ENCODE results near the gene NCAM2. TPM values are rescaled to one million over a fixed set of nuclear protein-coding genes. Genes with fewer than 3 reads are reported as not detected.

Gene NCAM2
- total RNA-seq, 4 donors from 2014 or later: 4.2 to 7.5 (median 4.9) TPM

- WGBS: 9% methylated on average over 2 of the region's 2 CpGs
- no peak for DNase-seq (ENCODE audit: extremely low spot score)
- Histone ChIP-seq H3K27ac (replicated peaks in 1 of 4) (no peak overlapping the region), H3K9me3 (no peaks in the 10 kb centered on the region), H3K4me3 (no peak overlapping the region), H3K27me3 (no peaks in the 10 kb centered on the region), H3K4me1 (no peaks in the 10 kb centered on the region), H3K36me3 (no peaks in the 10 kb centered on the region)
- peak in 1 of 3 experiments; percentile 41 for TF ChIP-seq CTCF (IDR thresholded peaks at IDR 0.05)
- no peak for TF ChIP-seq POLR2A (IDR thresholded peaks at IDR 0.05; ENCODE audit: low read depth)
- intact Hi-C loops (cut with DNase I): no loop called here
Measured at GRCh38 chr21:20971296-20971921, 26.8 kb upstream of the NCAM2 start.

- no peaks in the 10 kb centered on the region for H3K36me3 ChIP-seq
- no peak overlapping the region for H3K4me3 ChIP-seq
- no peaks in the 10 kb centered on the region for H3K9me3 ChIP-seq
- intact Hi-C loops (cut with DNase I): loop anchor here (5.0 kb wide), 1 partner anchor 1798 kb away; no protein-coding TSS in a partner anchor
- 87% methylated on average over 7 of the region's 7 CpGs for WGBS
- no peak overlapping the region for H3K27ac ChIP-seq (replicated peaks in 1 of 4)
- DNase-seq (ENCODE audit: extremely low spot score): no peak
- TF ChIP-seq CTCF (IDR thresholded peaks at IDR 0.05) (no peak), POLR2AphosphoS5 (IDR thresholded peaks at IDR 0.05) (no peak)
- peaks cover 12 to 28% (median 23%) of the 10 kb centered on the region in 4 donors for H3K4me1 ChIP-seq
- peaks cover 0 to 15% (median 3%) of the 10 kb centered on the region in 4 donors for H3K27me3 ChIP-seq
Measured at GRCh38 chr21:20994790-20995189, 3.4 kb upstream of the NCAM2 start.

GRCh38 chr21:20996421-20997310, 1.5 kb upstream of the NCAM2 start:
- H3K27me3 ChIP-seq: peaks cover 0 to 15% (median 3%) of the 10 kb centered on the region in 4 donors
- no peak for DNase-seq (ENCODE audit: extremely low spot score)
- H3K27ac ChIP-seq (replicated peaks in 1 of 4): no peak overlapping the region
- no peaks in the 10 kb centered on the region for H3K36me3 ChIP-seq
- TF ChIP-seq CTCF (IDR thresholded peaks at IDR 0.05) (no peak), EP300 (IDR thresholded peaks at IDR 0.05) (no peak), POLR2AphosphoS5 (IDR thresholded peaks at IDR 0.05) (no peak), POLR2A (IDR thresholded peaks at IDR 0.05; ENCODE audit: low read depth) (no peak)
- WGBS: 83% methylated on average over 12 of the region's 27 CpGs
- H3K9me3 ChIP-seq: no peaks in the 10 kb centered on the region
- H3K4me1 ChIP-seq: peaks cover 12 to 28% (median 23%) of the 10 kb centered on the region in 4 donors
- peak overlapping the region; percentile 56 to 75 (median 60) for H3K4me3 ChIP-seq
- intact Hi-C loops (cut with DNase I): loop anchor here (5.0 kb wide), 1 partner anchor 1796 kb away; no protein-coding TSS in a partner anchor

GRCh38 chr21:20997311-20997635, 936 bp upstream of the NCAM2 start:
- H3K27me3 ChIP-seq: peaks cover 0 to 15% (median 3%) of the 10 kb centered on the region in 4 donors
- WGBS: 3% methylated on average over 11 of the region's 20 CpGs
- no peak for DNase-seq (ENCODE audit: extremely low spot score)
- intact Hi-C loops (cut with DNase I): loop anchor here (5.0 kb wide), 1 partner anchor 1795 kb away; no protein-coding TSS in a partner anchor
- TF ChIP-seq CTCF (IDR thresholded peaks at IDR 0.05) (no peak), POLR2AphosphoS5 (IDR thresholded peaks at IDR 0.05) (no peak), POLR2A (IDR thresholded peaks at IDR 0.05; ENCODE audit: low read depth) (no peak), EP300 (IDR thresholded peaks at IDR 0.05) (no peak)
- peaks cover 12 to 28% (median 23%) of the 10 kb centered on the region in 4 donors for H3K4me1 ChIP-seq
- H3K4me3 ChIP-seq: peak overlapping the region; percentile 56 to 75 (median 60)
- H3K9me3 ChIP-seq: no peaks in the 10 kb centered on the region
- no peaks in the 10 kb centered on the region for H3K36me3 ChIP-seq
- H3K27ac ChIP-seq (replicated peaks in 1 of 4): no peak overlapping the region

Measured in esophagus muscularis mucosa (tissue), 4 donors.